Measurements from ENCODE around the gene DNAH7.

Gene DNAH7

DNA sequence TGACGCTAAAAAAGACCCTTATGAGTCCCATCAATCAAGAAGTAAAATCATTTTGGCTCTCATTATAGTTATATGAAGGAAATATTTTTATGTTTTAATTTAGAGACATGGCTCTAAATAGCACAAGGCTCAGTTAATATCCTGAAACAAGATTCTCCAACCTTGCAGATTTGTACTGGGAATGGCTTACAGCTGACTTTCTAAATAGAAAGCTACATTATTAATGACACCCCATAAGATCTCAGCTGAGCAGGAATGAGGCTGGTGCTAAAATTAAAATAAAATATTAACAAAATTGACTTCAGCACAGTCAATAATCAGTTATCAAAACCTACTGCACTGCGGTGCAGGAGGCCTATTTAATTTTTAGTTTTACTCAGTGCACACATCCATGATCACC is 274.8 kb downstream of the DNAH7 start:
- DNase-seq, result no peak

DNA sequence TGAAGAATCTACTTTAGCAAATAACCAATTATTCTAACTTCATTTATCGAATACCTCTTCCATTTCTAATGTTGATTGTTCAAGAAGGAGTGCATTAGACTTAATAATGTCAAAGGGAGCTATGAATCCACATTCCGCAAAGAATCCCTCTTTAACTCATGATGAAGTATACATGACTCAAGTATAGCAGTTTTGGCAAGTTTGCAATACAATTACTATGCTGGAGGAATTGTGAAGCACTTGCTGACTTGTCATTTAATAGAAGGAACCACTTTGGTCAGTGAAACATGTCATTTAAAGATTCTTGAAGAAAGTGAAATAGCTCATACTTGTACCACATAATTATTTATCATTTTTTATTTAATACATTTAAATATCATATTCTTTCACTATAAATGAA is 286.5 kb downstream of the DNAH7 start:
- no peak for DNase-seq

DNA sequence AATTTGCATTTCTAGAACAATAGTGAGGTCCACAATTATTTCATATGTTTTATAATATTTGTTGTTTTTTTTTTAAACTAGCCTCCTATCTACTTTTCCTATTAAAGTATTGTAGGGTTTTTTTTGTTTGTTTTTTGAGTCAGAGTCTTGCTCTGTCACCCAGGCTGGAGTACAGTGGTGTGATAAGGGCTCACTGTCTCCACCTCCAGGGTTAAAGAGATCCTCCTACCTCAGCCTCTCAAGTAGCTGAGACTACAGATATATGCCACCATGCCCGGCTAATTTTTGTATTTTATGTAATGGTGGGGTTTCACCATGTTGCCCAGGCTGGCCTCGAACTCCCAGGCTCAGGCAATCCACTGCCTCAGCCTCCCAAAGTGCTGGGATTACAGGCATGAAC is 289.1 kb downstream of the DNAH7 start:
- no peak for DNase-seq

DNA sequence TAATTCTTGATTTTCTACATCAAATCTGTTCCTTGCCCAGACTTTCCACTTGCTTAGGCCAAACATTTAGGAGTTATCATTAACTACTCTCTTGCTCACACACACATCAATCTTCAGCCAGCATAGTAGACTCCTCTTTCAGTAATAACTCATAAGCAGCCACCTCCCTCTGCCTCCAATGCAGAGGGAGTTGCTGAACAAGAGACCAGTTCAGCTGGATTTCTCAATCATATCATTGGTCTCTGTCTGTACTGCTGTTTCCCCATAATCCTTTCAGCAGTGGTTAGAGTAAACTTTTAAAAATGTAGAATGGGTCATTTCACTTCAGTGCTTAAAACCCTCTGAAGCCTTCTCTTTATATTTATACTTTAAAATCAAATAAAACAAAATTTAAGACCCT is 298.7 kb downstream of the DNAH7 start:
- DNase-seq, result no peak

DNA sequence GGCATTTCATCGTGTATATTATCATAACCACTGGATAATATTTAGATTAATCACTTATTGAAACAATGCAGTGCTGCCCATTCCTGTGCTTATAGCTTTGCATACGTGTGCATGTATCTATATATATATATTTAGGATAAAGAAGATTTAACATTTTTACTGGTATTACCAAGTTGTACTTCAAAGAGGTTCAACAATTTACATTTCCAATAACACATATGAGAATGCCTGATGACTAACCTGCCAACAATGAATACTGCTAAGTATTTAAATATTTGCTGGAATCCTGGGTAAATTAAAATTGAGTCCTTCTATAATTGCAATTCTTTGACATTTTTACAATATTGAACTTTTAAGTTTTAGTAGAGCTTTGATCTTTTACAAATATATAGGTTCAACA is 300.2 kb downstream of the DNAH7 start:
- no peak for DNase-seq

DNA sequence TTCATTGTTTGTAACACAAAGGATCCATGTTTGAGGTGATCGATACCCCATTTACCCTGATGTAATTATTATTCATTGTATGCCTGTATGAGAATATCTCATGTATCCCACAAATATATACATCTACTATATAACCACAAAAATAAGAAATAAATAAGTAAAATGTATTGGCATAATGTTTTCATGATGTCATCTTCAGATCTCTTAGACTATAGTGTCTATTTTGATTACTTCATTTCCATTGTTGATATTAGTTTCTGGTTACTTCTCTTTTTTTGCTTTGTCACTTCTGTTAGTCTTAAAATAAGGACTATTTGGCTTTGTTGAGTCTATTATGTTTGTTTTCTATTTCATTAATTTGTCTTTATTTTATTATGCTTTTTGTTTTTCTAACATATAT is 301.9 kb downstream of the DNAH7 start:
- no peak for DNase-seq

DNA sequence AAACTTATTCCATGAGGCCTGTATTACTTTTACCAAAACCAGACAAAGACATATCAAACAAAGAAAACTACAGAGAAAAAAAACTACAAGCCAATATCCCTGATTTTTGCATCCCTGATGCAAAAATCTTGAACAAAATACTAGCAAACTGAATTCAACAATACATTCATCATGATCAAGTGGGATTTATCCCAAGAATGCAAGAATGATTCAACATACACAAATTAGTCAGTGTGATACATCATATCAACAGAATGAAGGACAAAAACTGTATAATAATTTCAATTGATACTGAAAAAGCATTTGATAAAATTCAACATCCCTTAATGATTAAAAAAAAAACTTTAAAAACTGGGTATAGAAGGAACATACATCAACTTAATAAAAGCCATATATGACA is 304.8 kb downstream of the DNAH7 start:
- no peak for DNase-seq

DNA sequence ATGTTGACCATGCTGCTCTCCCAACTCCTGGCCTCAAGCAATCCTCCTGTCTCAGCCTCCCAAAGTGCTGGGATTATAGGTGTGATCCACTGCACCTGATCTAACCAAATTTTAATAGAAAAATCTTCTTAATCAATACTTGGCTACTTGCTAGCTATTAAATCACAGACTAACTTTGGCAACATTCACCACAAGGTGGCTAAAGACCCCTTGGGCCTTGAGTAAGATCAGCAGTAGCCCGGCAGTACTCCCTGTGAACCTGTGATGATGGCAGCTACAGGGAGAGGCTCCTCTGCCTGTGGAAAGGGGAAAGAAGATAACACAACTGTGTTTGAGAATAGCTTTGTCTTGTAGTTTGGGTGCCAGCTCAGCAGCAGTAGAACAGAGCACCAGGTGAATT is 308.8 kb downstream of the DNAH7 start:
- no peak for DNase-seq

DNA sequence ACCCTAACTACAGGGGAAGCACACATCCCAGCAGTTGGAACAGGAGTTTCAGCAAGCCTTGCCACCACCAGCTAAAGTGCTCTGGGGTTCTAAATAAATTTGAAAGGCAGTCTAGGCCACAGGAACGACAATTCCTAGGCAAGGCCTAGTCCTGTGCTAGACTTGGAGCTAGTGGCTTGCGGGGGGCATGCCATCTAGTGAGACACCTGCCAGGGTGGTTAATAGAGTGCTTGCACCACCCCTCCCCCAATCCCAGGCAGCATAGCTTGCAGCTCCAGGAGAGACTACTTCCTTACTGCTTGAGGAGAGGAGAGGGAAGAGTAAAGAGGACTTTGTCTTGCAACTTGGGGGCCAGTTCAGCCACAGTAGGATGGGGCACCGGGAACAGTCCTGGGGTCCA is 309.8 kb downstream of the DNAH7 start:
- DNase-seq, result no peak

DNA sequence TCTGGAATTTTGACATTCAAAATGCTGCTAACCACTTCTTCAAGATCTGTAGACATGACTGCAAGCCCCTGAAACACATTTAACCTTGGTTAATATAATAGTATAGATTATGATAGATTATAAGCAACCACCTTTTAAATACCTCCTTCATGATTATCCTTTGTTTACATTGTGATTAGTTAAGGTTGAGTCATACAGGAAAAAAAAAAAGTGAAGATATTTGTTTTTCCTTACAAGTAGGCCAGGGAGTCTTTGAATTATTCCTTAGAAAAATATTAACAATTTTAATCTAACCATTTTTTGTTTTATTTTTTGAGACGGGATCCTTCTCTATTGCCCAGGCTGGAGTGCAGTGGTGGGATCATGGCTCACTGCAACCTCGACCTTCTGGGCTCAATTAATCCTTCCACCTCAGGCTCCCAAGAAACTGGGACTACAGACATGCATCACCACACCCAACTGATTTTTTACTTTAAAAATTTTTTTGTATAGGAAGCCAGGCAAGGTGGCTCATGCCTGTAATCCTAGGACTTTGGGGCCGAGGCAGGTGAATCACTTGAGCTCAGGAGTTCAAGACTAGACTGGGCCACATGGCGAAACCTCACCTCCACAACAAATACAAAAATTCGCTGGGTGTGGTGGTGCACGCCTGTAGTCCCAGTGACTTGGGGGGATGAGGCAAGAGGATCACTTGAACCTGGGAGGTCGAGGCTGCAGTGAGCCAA is 312.3 kb downstream of the DNAH7 start:
- no peak for DNase-seq

DNA sequence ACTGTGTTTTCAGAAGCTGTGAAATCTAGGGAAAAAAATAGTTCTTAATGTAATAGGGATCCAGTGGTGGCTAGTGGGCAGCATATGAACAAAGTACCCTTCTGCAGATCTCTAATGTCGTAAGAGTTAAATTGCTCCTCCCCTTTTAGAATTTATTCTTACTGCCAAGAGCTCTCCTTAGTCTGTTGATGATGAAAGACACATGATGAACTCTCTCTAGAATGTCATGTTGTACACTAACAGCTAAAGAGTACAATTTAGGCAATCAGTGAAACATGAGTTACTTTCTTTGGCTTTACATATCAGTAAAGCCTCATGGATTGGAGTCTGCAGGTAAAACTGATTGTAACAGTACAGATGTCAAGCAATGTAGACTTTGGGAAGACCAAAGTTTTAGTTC is 327.4 kb downstream of the DNAH7 start:
- no peak for DNase-seq

DNA sequence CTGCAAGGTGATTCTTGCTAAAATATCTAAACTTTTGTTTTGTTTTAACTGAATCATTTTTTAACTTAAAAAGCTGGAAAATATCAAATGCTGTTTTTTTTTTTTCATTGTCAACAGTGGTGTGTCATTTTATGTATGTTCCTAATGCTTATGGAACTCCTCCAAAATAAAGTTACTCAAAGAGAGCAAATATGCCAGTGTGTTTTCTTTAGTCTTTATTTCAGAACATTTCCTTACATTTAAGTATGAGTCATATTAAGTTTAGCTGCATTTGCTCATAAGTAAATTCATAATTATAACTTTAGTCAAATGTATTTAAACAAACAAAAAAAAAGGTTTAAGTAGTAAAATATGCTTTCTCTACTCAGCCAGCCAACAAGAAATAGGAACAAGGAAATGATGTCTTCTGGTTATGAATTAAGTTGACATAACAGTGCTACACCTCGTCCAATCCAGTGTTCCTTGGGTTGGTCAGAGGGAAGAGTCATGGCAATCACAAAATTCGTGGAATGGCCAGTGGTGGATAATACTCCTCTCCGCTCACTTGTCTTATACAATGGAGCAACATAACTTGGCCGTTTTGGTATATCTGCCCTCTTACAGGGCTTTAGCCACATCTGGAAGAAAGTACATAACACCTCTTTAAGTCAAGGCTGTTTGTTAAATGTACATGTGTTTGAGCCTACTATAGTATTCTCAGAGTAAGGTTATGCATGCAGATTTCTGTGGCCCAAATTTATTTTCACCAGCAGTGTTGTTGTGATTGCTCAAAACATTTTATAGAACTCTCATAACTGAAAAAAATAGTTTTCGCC is 330.9 kb downstream of the DNAH7 start:
- DNase-seq, result no peak

DNA sequence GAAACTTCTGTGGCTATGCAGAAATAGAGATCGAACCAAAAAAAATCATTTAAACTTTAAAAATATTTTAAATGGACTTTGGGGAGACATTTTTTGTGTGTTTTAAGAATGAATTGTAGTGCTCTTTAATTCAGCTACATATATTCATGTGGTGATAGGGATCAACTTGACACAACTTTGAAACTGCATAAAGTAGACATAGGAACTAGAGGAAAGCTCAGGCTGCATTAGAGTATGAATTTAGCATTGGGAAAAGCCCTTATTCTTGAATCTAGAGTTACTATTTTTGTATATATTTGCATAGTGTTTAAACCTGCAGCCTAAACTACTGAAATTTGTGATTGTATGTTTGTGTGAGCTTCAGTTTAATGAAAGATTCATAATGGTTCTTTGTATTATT is 333.3 kb downstream of the DNAH7 start:
- DNase-seq, result no peak

DNA sequence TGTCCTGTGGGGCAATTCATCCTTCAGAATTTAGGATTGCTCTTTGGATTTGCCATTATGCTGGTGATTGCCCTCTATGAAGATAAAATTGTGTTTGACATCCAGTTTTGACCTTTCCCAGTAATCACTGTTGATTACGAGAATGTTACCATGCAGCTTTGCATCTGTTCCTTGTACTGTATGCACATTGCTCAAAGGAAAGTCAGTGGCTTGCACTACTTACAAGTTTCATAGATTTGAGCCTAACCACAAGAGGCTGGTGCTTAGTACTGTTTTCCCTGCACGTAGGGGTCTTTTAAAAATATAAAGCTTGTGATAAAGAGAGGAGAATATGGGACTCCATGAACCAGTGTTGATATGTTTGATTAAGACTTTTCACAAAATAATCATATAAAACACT is 333.7 kb downstream of the DNAH7 start:
- DNase-seq, result no peak

DNA sequence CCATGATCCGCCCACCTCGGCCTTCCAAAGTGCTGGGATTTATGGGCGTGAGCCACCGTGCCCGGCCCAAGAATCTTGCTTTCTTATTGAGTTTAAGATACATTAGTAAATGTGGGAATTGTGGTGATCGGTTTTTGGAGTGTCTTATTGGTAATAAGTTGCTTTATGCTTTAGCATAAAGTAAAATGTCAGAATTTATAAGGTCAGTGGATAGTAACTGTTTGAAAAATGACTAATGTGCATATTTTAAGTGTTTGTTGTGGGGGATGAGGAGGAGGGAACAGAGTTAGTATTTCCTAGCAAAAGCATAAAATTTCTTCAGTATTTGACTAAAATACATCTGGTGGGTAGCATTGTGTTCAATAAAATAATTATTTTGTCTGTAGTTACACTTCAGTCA is 334.2 kb downstream of the DNAH7 start:
- no peak for DNase-seq

DNA sequence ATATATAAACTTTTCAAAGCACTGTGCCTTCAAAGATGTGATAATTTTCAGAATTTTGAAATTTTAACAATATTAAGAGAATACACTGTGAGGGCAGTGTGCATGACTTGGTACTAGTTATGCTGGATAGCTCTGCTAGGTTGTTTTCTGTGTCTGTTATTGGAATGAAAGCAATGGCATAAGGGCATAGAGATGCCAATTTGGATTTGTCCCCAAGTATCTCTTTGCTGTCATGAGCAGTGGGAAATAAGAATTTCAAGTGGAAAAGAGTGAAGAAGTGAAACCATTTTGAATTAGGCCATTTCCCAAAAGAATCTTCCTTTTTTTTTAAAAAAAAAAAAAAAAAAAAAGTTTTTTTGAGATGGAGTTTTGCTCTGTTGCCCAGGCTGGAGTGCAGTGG is 334.8 kb downstream of the DNAH7 start:
- DNase-seq, result no peak

DNA sequence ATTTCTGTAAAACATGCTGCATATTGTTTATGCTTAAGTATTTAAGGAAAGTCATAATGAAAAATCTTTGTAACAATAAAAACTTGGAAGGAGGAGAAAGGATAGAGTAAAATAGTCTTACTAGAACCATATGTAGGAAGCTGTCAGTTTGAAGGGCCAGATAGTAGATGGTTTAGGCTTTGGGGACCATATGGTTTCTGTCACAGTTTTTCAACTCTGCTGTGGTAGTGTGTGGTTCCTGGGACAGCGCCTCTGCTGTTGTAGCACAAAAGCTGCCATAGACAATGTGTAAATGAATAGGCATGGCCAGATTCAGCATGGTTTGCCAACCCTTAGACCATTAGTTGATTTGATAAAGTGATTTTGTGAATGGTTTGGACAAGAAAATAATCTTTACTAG is 336.1 kb downstream of the DNAH7 start:
- DNase-seq, result no peak

DNA sequence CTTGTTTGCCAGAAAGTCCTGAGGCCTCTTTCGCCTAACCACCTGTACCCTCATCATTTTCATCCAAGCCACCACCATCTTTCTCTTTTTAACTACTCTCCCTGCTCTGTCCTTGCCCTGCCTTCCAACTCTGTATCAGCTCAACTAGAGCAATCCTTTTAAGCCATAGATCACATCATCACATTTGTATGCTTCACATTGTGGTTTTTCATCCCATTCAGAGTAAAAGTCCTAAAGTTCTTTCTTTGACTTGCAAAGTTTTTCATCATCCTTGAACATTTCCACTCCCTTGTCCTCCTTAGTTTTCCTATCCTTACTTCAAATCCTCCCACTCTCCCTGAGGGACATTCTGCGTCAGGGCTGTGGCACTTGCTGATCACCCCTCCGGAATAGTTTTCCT is 337.7 kb downstream of the DNAH7 start:
- no peak for DNase-seq

DNA sequence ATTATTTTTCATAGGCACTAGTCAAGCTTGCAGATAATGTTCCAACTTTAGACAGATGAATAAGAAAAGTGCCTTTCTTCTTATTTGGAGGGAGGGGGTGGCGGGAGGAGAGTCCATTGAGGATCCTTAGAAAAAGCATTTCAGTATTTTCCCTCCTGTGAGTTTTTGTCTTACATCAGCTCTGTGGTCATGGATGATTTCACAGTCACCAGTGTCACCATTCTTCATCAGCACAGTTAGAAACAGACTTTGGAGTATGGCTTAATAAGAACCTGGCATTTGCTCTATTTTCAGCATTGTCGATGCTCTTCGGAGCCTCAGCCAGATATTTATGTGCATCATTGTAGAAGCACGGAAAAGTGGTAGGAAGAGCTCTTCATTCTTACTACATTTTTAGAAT is 341.5 kb downstream of the DNAH7 start:
- DNase-seq, result no peak

DNA sequence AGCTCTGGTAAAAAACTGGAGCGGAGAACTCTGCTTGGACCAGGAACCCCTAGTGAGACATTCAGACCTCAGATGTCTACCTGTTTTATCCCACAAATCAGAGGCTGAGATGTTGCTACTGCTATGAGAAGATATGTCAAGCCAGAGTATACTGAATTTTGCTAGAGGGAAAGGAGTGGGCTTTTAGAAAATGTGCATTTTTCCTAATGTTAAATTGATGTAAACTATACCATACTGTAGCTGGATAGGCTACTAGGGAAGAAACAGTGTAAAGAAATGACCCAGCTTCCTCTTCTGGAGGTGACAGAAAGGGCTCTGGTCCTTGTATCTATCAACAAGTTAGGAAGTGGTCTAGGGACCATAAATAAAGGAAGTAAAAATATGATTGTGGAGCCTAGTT is 346.6 kb downstream of the DNAH7 start:
- no peak for DNase-seq

DNA sequence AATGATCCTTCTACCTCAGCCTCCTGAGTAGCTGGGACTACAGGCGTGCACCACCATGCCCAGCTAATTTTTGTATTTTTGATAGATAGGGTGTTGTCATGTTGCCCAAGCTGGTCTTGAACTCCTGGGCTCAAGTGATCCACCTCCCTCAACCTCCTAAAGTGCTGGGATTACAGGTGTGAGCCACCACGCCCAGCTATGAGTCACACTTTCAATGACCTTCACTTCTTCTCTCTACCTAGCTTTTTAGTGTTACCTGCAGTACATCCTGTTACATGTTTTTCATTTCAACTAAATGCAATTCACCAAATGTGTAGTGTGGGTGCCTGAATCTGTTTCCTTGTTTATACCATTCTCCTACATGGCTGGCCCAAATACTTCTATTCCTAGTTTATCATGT is 347.6 kb downstream of the DNAH7 start:
- DNase-seq, result no peak

DNA sequence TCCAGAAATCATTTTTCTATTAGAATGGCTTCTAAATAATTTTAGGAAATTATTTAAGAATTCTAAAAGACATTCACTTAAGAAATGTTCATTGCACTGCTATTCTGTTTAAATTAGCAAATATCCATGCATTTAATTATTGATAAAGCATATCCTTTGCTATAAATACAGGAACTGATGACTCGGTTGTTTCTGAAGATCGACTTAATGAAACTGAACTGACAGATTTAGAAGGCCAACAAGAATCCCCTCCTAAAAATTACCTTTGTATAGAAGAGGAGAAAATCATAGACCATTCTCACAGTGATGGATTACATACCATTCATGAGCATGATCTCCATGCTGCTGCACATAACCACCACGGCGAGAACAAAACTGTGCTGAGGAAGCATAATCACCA is 352.2 kb downstream of the DNAH7 start:
- no peak for DNase-seq

DNA sequence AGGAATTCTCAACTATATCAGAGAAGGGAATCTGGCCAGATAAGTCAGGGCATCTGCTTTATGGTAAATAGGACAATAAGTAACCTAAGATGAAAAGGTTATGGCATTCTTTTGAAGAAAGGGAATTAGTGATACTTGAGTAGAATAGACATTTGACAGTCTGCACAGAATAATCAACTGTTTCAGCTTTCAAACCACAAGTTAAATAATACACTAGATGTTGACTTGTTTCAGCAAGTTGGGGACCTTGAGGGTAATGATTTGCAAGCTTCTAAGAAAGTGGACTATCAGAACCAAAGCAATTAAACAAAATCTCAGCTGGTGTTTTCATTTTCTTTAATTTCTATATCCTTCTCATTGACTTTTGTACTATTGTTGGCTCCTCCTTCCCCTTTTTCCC is 357.2 kb downstream of the DNAH7 start:
- DNase-seq, result no peak

DNA sequence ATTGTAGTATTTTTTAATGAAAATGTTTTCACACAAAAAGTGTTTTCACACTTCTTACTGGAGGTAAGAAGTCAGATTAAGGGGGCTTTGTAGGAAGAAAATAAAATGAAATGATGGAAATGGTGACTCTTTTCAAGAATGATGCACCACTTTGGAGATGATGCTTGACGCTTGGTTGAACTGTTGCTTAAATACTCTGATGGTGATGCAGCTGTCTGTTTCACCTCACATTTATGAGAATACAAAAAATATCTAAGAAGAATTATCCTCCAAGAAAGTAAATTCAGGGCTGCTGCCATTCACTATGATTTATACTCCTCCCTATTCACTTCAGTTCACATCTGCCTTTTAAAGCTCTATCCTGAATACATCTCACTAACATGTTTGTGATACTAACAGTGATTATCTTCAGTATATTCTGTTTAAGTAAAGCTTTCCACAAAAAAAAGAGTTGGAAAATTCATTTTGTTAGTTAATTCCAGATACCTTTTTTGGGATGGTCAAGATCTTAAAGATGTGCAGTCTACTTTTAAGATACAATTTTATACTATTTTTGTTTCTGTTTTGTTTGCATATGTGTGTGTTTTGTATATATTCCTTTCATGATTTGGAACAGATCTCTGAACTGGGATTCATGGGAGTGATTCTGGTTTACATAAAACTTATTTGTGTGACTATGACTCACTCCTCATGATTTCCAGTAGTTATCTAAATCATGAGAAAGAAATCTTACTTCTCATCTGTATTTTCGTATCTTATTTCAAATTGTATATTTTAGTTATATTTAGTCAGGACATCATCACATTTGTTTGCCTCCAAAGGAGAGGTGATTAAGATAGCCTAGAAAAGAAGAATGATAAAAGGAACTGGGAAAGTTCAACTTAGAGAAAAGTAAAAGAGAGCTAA is 358.5 kb downstream of the DNAH7 start:
- DNase-seq, result no peak

Measured in CD4-positive, alpha-beta T cell treated with Interleukin-4 for 1 hour (primary cell).